Activated T-helper 2 cell treated with anti-CD3 and anti-CD28 coated beads, Interferon-gamma antibody, Interleukin-2, Interleukin-4, amounts not matched to agents 10 μg/mL and 5 μg/mL and 100 μg/mL, durations not matched to agents 14 hours and 24 hours and 36 hours (primary cell): ENCODE measurements around the gene CSNK2A2. TPM values are rescaled to one million over a fixed set of nuclear protein-coding genes. Genes with fewer than 3 reads are reported as not detected.

Experiments used
- DNase-seq: peaks from one replicate; pipeline ENCODE4 v3.0.0; 2021; ENCODE audit warnings: low spot score
- H3K27ac Mint-ChIP-seq: one replicate; pipeline ENCODE4 v1.8.0; 2021; ENCODE audit warnings: mixed read lengths
- H3K27me3 Mint-ChIP-seq: one replicate; pipeline ENCODE4 v1.8.0; 2021; ENCODE audit warnings: low read depth, mixed read lengths
- H3K36me3 Mint-ChIP-seq: one replicate; pipeline ENCODE4 v1.8.0; 2021; ENCODE audit warnings: low read depth, mixed read lengths
- H3K4me1 Mint-ChIP-seq: one replicate; pipeline ENCODE4 v1.8.0; 2021; ENCODE audit warnings: low read depth, mixed read lengths
- H3K4me3 Mint-ChIP-seq: one replicate; pipeline ENCODE4 v1.8.0; 2021; ENCODE audit warnings: low read depth, mild to moderate bottlenecking, moderate library complexity, mixed read lengths
- H3K9me3 Mint-ChIP-seq: one replicate; pipeline ENCODE4 v1.8.0; 2021; ENCODE audit warnings: mixed read lengths
- intact Hi-C: fragments of 100-400 bp; cut with micrococcal nuclease; formaldehyde crosslinking; loops from one replicate; pipeline ENCODE4 v1.15.1; 2023
- total RNA-seq: library from RNA; stranded (reverse); gene quantifications from 2 replicates; pipeline ENCODE4 v1.2.3, GENCODE V29; 2022

The CSNK2A2 gene
- 90.5 and 93.9 TPM in 2 replicates for total RNA-seq

- Mint-ChIP-seq H3K9me3 (no peaks in the 10 kb centered on the region), H3K27ac (peak within 1 kb of the TSS; percentile 54), H3K36me3 (peaks cover 37% of the 10 kb centered on the region), H3K4me1 (peaks cover 34% of the 10 kb centered on the region), H3K4me3 (peak within 1 kb of the TSS; percentile 84), H3K27me3 (peaks cover 12% of the 10 kb centered on the region)
- peak; percentile 63 for DNase-seq
- intact Hi-C loops: loop anchor here (5.0 to 10.0 kb wide), 3 partner anchors 49 to 434 kb away; partner anchors contain the start of gene MMP15
Observed at GRCh38 chr16:58198022-58198683, at the start of gene CSNK2A2. Gene CSNK2A2 (minus strand): TSS chr16:58198106. CDS start chr16:58197736, 370 bp downstream.

- H3K36me3 Mint-ChIP-seq: no peaks in the 10 kb centered on the region
- H3K4me1 Mint-ChIP-seq: peaks cover 5% of the 10 kb centered on the region
- H3K9me3 Mint-ChIP-seq: no peaks in the 10 kb centered on the region
- H3K4me3 Mint-ChIP-seq: no peak overlapping the region
- intact Hi-C loops: no loop called here
- DNase-seq: no peak
- peaks cover 36% of the 10 kb centered on the region for H3K27me3 Mint-ChIP-seq
- no peak overlapping the region for H3K27ac Mint-ChIP-seq
Observed at GRCh38 chr16:58243528-58244004, 45.7 kb upstream of the CSNK2A2 start.

GRCh38 chr16:58236831-58237230, 38.9 kb upstream of the CSNK2A2 start:
- DNase-seq: no peak
- no peaks in the 10 kb centered on the region for H3K9me3 Mint-ChIP-seq
- peaks cover 45% of the 10 kb centered on the region for H3K27me3 Mint-ChIP-seq

GRCh38 chr16:58236231-58236690, 38.4 kb upstream of the CSNK2A2 start:
- Mint-ChIP-seq H3K4me1 (peaks cover 12% of the 10 kb centered on the region), H3K4me3 (peak overlapping the region; percentile 80), H3K27me3 (peaks cover 40% of the 10 kb centered on the region), H3K27ac (no peak overlapping the region), H3K36me3 (no peaks in the 10 kb centered on the region), H3K9me3 (no peaks in the 10 kb centered on the region)
- intact Hi-C loops: loop anchor here (1.0 kb wide), 1 partner anchor 13 kb away; a partner anchor contains a TSS
- DNase-seq: peak; percentile 49

More at GRCh38 chr16:58236831-58237230, 38.9 kb upstream of the CSNK2A2 start:
- Mint-ChIP-seq H3K27ac (no peak overlapping the region), H3K4me1 (peaks cover 12% of the 10 kb centered on the region), H3K4me3 (no peak overlapping the region), H3K36me3 (no peaks in the 10 kb centered on the region)
- intact Hi-C loops: loop anchor here (1.0 kb wide), 1 partner anchor 12 kb away; a partner anchor contains a TSS

GRCh38 chr16:58235663-58236062, 37.8 kb upstream of the CSNK2A2 start:
- Mint-ChIP-seq H3K9me3 (no peaks in the 10 kb centered on the region), H3K4me3 (peak overlapping the region; percentile 80), H3K4me1 (peaks cover 12% of the 10 kb centered on the region), H3K27me3 (peaks cover 40% of the 10 kb centered on the region), H3K36me3 (no peaks in the 10 kb centered on the region), H3K27ac (no peak overlapping the region)
- DNase-seq: no peak
- intact Hi-C loops: loop anchor here (1.0 kb wide), 1 partner anchor 14 kb away; a partner anchor contains a TSS

- Mint-ChIP-seq H3K27ac (no peak overlapping the region), H3K4me1 (peaks cover 12% of the 10 kb centered on the region), H3K27me3 (peaks cover 35% of the 10 kb centered on the region), H3K36me3 (no peaks in the 10 kb centered on the region), H3K9me3 (no peaks in the 10 kb centered on the region), H3K4me3 (no peak overlapping the region)
- intact Hi-C loops: no loop called here
- DNase-seq: no peak
Observed at GRCh38 chr16:58234831-58235595, 37.1 kb upstream of the CSNK2A2 start.

GRCh38 chr16:58230259-58230658, 32.4 kb upstream of the CSNK2A2 start:
- Mint-ChIP-seq H3K4me3 (no peak overlapping the region), H3K4me1 (no peaks in the 10 kb centered on the region), H3K36me3 (no peaks in the 10 kb centered on the region), H3K27me3 (peaks cover 9% of the 10 kb centered on the region), H3K27ac (no peak overlapping the region), H3K9me3 (no peaks in the 10 kb centered on the region)
- intact Hi-C loops: no loop called here
- DNase-seq: no peak

- H3K27me3 Mint-ChIP-seq: peaks cover 3% of the 10 kb centered on the region
- no peaks in the 10 kb centered on the region for H3K9me3 Mint-ChIP-seq
- no peaks in the 10 kb centered on the region for H3K4me1 Mint-ChIP-seq
- no peaks in the 10 kb centered on the region for H3K36me3 Mint-ChIP-seq
- DNase-seq: no peak
- no peak overlapping the region for H3K4me3 Mint-ChIP-seq
- no peak overlapping the region for H3K27ac Mint-ChIP-seq
- intact Hi-C loops: no loop called here
Observed at GRCh38 chr16:58226790-58227189, 28.9 kb upstream of the CSNK2A2 start.

- Mint-ChIP-seq H3K36me3 (no peaks in the 10 kb centered on the region), H3K4me3 (no peak overlapping the region), H3K27me3 (peaks cover 3% of the 10 kb centered on the region), H3K9me3 (no peaks in the 10 kb centered on the region), H3K4me1 (no peaks in the 10 kb centered on the region), H3K27ac (no peak overlapping the region)
- DNase-seq: no peak
- intact Hi-C loops: no loop called here
Observed at GRCh38 chr16:58225965-58226602, 28.2 kb upstream of the CSNK2A2 start.

- Mint-ChIP-seq H3K27me3 (peaks cover 6% of the 10 kb centered on the region), H3K27ac (no peak overlapping the region), H3K36me3 (no peaks in the 10 kb centered on the region), H3K4me1 (no peaks in the 10 kb centered on the region), H3K9me3 (no peaks in the 10 kb centered on the region), H3K4me3 (no peak overlapping the region)
- no peak for DNase-seq
- intact Hi-C loops: no loop called here
Observed at GRCh38 chr16:58222532-58223316, 24.8 kb upstream of the CSNK2A2 start.

- H3K9me3 Mint-ChIP-seq: no peaks in the 10 kb centered on the region
- no peak for DNase-seq
- peaks cover 17% of the 10 kb centered on the region for H3K27me3 Mint-ChIP-seq
- no peak overlapping the region for H3K27ac Mint-ChIP-seq
- H3K36me3 Mint-ChIP-seq: no peaks in the 10 kb centered on the region
- no peaks in the 10 kb centered on the region for H3K4me1 Mint-ChIP-seq
- no peak overlapping the region for H3K4me3 Mint-ChIP-seq
- intact Hi-C loops: no loop called here
Observed at GRCh38 chr16:58219432-58219831, 21.5 kb upstream of the CSNK2A2 start.

GRCh38 chr16:58218786-58219185, 20.9 kb upstream of the CSNK2A2 start:
- DNase-seq: no peak
- intact Hi-C loops: no loop called here
- peaks cover 18% of the 10 kb centered on the region for H3K27me3 Mint-ChIP-seq
- H3K36me3 Mint-ChIP-seq: no peaks in the 10 kb centered on the region
- H3K4me1 Mint-ChIP-seq: no peaks in the 10 kb centered on the region
- H3K9me3 Mint-ChIP-seq: no peaks in the 10 kb centered on the region
- H3K4me3 Mint-ChIP-seq: no peak overlapping the region
- H3K27ac Mint-ChIP-seq: no peak overlapping the region
